ENCODE data around the gene ADGRG1.

DNA sequence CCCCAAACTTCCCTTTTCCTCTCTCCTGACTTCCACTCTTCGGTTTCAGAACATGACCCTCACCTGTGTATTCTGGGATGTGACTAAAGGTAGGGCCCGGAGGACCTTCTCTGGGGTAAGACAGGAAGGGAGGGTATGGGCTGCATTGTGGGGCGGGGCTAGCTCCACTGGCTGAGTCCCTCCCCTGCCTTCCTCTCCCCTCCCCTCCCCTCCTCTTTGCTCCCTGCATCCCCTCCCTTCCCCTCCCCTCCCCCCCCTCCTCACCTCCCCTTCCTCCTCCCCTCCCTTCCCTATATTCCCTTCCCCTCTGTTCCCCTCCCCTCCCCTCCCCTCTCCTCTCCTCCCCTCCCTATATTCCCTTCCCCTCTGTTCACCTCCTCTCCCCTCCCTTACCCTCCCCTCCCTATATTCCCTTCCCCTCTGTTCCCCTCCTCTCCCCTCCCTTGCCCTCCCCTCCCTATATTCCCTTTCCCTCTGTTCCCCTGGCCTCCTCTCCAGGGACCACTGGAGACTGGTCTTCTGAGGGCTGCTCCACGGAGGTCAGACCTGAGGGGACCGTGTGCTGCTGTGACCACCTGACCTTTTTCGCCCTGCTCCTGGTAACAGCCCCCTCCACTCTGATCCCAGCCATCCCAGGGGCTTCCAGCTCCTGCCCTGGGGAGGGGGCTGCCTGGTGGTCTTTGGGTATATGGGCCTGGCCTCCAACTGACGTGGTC is 51.5 kb downstream of the ADGRG1 start:
- TF ChIP-seq CTCF (IDR thresholded peaks at IDR 0.05) (no peak), POLR2A (IDR thresholded peaks at IDR 0.05) (no peak)
